GM18867 (cell line): Measurements from ENCODE around the gene GLIS2.

ENCODE experiments used
- ATAC-seq: cut with Tn5 transposase; IDR thresholded peaks from one replicate; pipeline ENCODE4 v1.9.1; 2021; ENCODE audit warnings: mild to moderate bottlenecking, moderate library complexity; ENCODE audit not compliant: unreplicated experiment

GLIS2 gene

DNA sequence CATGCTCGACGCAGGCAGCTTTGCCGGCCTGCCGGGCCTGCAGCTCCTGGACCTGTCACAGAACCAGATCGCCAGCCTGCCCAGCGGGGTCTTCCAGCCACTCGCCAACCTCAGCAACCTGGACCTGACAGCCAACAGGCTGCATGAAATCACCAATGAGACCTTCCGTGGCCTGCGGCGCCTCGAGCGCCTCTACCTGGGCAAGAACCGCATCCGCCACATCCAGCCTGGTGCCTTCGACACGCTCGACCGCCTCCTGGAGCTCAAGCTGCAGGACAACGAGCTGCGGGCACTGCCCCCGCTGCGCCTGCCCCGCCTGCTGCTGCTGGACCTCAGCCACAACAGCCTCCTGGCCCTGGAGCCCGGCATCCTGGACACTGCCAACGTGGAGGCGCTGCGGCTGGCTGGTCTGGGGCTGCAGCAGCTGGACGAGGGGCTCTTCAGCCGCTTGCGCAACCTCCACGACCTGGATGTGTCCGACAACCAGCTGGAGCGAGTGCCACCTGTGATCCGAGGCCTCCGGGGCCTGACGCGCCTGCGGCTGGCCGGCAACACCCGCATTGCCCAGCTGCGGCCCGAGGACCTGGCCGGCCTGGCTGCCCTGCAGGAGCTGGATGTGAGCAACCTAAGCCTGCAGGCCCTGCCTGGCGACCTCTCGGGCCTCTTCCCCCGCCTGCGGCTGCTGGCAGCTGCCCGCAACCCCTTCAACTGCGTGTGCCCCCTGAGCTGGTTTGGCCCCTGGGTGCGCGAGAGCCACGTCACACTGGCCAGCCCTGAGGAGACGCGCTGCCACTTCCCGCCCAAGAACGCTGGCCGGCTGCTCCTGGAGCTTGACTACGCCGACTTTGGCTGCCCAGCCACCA is 65.4 kb downstream of the GLIS2 start:
- ATAC-seq, result no peak

DNA sequence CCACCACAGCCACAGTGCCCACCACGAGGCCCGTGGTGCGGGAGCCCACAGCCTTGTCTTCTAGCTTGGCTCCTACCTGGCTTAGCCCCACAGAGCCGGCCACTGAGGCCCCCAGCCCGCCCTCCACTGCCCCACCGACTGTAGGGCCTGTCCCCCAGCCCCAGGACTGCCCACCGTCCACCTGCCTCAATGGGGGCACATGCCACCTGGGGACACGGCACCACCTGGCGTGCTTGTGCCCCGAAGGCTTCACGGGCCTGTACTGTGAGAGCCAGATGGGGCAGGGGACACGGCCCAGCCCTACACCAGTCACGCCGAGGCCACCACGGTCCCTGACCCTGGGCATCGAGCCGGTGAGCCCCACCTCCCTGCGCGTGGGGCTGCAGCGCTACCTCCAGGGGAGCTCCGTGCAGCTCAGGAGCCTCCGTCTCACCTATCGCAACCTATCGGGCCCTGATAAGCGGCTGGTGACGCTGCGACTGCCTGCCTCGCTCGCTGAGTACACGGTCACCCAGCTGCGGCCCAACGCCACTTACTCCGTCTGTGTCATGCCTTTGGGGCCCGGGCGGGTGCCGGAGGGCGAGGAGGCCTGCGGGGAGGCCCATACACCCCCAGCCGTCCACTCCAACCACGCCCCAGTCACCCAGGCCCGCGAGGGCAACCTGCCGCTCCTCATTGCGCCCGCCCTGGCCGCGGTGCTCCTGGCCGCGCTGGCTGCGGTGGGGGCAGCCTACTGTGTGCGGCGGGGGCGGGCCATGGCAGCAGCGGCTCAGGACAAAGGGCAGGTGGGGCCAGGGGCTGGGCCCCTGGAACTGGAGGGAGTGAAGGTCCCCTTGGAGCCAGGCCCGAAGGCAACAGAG is 66.3 kb downstream of the GLIS2 start:
- no peak for ATAC-seq

GRCh38 chr16:4382795-4383357 is 67.0 kb downstream of the GLIS2 start:
- ATAC-seq, result no peak

- ATAC-seq, result no peak
Observed at GRCh38 chr16:4383591-4384444, 68.0 kb downstream of the GLIS2 start.

- no peak for ATAC-seq
Observed at GRCh38 chr16:4384509-4384942, 68.7 kb downstream of the GLIS2 start.

DNA sequence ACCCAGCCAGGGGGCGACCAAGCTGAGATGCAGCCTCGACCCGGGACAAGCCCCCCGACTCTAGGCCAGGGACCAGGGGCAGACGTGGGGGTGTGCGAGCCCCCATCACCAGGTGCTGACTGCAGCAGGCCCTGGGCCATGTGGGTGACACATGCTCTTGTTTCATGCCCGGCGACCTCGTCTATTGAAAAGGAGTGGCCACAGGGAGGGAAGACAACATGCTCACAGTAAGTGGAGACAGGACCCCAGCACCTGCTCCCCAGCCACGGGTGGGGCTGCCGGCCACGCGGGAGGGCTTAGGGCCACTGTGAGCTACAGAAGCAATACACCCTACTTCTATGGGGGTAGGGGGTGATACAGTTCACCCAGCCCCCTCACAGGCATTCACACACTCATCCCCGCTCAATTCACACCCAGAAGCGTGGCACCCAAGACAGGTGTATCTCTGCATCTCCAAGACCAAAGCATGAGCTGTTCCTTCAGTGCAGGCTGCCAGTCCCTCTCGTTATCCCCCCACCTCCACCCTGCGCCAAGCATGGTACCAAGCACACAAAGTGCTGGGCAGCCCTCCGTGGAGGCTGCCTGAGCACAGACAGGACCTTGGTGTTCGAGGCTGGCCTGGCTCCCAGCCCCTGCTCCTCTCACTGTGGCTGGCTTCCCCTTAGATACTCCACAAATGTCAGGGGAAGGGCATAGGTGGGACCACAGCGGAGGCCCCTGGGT is 69.4 kb downstream of the GLIS2 start:
- no peak for ATAC-seq

DNA sequence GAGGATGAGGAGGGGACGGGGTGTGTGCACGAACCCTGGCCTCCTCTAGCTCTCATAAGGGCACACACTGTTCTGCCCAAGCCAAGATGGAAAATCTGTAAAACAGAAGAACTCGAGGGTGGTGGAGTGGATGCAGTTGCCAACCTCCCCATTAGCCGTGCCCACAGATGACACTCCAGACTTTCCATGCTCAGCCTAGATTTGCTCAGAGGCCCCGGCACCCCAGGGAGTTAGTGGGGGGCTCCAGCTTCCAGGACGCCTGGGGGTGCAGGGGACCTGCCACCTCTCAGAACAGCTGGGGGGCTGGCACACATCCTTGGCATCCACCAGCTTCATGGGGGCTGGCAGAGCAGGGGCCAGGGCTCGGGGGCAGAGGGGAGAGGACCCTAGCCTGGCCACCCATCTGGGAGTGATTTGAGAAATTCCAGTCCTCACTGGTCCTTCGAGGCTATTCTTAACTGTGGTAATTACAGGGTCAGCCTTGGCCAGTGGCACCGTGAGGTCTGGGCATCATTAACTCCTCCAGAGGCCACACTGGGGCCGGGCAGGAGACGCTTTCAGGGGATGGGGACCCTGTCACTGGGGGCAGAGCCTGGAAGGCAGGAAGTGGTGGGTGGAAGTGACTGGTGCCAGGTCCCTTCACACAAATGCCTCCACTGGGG is 70.1 kb downstream of the GLIS2 start:
- no peak for ATAC-seq

GRCh38 chr16:4386451-4386805 is 70.6 kb downstream of the GLIS2 start:
- ATAC-seq, result no peak

DNA sequence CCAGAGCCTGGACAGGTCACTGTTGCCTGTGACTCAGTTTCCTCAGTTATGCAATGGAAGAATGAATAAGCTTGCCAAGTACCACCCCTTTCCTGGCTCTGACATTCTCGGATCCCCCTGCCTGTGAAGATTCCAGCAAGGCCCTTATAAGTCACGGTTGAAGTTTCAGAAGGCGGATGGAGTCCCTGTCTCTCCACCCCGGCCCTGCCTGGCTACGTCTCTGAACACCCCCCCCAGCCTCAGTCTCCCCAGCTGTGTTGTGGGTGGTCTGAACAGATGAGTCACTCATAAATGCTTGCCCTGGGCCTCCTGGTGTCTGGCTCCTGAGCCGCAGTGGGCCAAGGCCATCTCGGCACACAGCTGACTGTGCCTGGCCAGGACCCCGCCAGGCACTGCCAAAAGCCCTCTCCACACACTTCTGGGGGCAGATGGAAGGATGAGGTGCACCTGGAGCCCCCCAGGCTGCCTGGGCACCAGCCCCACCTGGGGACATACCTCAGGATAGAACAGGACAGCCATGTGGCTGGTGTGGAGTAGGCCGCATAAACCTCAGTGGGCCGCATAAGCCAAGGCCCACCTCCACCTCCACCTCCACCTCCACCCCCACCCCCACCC is 71.2 kb downstream of the GLIS2 start:
- no peak for ATAC-seq

GRCh38 chr16:4387781-4388180 is 71.9 kb downstream of the GLIS2 start:
- no peak for ATAC-seq

DNA sequence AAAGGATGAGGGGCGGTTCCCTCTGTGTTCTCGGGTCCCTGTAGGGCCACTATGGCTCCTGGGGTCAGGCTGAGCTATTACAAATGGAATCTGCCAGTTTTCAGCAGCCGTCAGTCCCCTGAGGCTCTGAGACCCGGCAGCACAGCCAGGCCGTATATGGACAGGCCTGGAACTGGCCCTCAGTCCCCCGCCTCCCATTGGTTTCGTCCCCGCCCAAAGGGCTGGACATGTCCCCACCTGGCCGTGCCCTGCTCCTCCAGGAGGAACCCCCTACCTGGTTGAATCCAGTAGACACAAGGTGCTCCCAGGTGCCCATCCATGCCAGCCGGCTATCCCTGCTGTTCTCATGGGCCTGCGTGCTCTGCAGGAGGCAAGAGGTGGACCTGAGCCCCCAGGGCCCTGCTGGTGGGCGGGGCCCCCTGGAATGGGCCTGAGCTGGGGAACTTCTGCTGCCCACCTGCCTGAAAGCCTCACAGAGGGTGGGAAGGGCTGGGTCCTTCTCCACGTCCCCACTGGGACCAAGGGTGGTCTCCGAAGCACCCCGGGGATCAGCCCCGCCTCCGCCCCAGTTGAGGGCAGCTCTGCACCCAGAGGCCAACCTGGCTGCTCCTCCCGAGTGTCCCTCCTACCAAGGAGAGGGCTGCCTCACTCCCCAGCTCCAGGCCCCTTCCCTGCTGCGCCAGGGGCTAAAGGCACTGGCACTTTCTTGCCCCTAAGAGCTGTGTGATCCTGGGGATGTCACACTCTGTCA is 72.6 kb downstream of the GLIS2 start:
- no peak for ATAC-seq
